Suprapubic skin (tissue), 3 donors: Measurements from ENCODE around the gene KDM7A.

Experiments used
- POLR2AphosphoS5 ChIP-seq, 3 donors: sonication (generic); formaldehyde crosslinking; IDR thresholded peaks; one replicate each; pipeline ENCODE4 v1.6.1; 2017; ENCODE audit warnings: antibody characterized with exemption in 3 of 3
- TF ChIP-seq, protein P1 (sequence below), 2 donors: fragments of 200-600 bp in 1 of 2; fragments of 450-650 bp in 1 of 2; sonication (generic) in 1 of 2; IDR thresholded peaks; one replicate each; pipeline ENCODE4 v1.5.1; 2016 to 2019; ENCODE audit warnings: antibody characterized with exemption in 2 of 2, mild to moderate bottlenecking in 1 of 2, moderate library complexity in 1 of 2

DNA sequence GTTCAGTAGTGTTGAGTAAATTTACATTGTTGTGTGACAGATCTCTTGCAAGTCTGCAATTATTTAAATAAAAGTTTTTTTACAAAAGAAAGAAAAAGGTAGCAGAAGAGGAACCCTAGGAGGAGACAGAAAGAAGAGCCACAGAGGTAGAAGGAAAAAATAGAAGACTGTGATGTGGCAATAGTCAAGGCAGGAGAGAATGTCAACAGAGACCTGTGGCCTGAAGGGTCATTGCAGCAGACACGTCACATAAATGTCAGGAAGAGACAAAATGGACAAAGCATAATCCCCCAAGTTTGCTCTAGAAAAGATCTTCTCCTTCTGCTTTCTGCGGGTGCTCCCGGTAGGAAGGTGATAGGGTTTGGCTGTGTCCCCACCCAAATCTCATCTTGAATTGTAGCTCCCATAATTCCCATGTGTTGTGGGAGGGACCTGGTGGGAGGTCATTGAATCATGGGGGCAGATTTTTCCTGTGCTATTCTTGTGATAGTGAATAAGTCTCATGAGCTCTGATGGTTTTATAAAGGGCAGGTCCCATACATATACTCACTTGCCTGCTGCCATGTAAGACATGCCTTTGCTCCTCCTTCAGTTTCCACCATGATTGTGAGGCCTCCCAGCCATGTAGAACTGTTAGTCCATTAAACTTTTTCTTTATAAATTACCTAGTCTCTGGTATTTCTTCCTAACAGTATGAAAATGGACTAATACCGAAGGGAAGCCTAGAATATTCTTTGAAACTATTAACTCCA lies 41.1 kb upstream of the KDM7A start:
- TF ChIP-seq, protein P1, sequence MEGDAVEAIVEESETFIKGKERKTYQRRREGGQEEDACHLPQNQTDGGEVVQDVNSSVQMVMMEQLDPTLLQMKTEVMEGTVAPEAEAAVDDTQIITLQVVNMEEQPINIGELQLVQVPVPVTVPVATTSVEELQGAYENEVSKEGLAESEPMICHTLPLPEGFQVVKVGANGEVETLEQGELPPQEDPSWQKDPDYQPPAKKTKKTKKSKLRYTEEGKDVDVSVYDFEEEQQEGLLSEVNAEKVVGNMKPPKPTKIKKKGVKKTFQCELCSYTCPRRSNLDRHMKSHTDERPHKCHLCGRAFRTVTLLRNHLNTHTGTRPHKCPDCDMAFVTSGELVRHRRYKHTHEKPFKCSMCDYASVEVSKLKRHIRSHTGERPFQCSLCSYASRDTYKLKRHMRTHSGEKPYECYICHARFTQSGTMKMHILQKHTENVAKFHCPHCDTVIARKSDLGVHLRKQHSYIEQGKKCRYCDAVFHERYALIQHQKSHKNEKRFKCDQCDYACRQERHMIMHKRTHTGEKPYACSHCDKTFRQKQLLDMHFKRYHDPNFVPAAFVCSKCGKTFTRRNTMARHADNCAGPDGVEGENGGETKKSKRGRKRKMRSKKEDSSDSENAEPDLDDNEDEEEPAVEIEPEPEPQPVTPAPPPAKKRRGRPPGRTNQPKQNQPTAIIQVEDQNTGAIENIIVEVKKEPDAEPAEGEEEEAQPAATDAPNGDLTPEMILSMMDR (IDR thresholded peaks at IDR 0.05): no peak
- TF ChIP-seq POLR2AphosphoS5 (IDR thresholded peaks at IDR 0.05): no peak
